NCI-H146 treated with DMSO at 0.1 percent for 48 hours (cell line): ENCODE measurements around the gene C16orf78.

ENCODE experiments used
- DNase-seq: peaks from one replicate; lab custom pipeline; 2025; ENCODE audit not compliant: unreplicated experiment; lab: John Stamatoyannopoulos, UW

The C16orf78 gene

GRCh38 chr16:49373504-49373903 is at the start of gene C16orf78:
Gene C16orf78, plus strand, starts transcription at chr16:49373804. Its CDS starts 136 bp downstream, at chr16:49373940.
- no peak for DNase-seq

DNA sequence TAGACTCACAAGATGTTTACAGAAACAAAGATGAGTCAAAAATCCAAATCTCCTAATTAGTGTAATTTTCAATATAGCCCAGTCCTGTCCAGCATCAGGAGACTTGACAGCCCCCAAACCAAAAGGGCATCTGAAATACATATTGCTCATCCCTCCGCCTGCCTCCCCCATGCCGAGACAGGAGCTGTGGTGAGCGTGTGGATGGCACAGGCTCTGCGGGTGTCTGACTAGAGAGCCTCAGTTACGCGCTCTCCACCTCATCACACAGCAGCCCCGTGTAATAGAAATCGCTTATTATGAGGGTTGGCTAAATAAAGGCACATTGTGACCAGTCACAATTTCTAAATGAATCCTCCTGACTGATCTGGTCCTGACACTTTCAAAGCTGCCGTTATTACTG is 48.9 kb upstream of the C16orf78 start:
- no peak for DNase-seq

DNA sequence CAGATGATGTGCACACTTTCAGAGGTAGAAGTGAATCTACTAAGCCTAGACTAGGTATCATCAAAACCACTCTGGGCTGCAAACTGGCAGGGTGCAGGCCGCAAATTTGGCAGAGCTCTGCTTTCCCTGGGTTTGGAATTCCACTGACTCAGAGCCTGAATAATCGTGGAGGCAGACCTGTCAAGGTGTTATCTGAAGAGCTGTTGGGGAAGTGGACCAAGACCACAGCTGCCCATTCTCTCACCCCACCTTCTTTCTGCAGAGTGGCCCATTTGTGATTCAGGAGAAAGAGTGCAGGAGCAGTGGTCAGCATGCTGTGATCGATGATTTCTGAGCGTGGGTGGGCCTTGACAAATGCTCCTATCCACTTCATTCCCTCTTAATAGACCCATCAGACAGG is 46.1 kb upstream of the C16orf78 start:
- no peak for DNase-seq

- no peak for DNase-seq
Measured at GRCh38 chr16:49328325-49328724, 45.3 kb upstream of the C16orf78 start.

- no peak for DNase-seq
Measured at GRCh38 chr16:49330562-49331201, 42.9 kb upstream of the C16orf78 start.

GRCh38 chr16:49332589-49333258 is 40.9 kb upstream of the C16orf78 start:
- DNase-seq: no peak

GRCh38 chr16:49333259-49333597 is 40.4 kb upstream of the C16orf78 start:
- no peak for DNase-seq

DNA sequence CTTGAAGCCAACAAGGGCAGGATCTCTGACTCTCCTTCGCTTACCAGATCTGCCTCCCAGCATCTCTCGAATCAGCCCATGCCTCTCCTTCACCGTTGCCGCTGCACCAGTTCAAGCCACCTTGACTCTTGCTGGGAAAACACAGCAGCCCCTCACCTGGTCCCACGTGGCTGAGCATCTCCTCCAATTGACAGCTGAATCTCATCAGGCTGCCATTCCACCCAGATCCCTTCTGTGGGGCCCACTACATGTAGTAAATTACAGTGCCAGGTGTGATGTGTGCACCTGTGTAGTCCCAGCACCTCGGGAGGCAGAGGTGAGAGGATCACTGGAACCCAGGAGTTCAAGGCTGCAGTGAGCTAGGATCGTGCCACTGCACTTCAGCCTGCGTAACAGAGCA is 37.8 kb upstream of the C16orf78 start:
- no peak for DNase-seq

- no peak for DNase-seq
Measured at GRCh38 chr16:49336581-49336980, 37.0 kb upstream of the C16orf78 start.

DNA sequence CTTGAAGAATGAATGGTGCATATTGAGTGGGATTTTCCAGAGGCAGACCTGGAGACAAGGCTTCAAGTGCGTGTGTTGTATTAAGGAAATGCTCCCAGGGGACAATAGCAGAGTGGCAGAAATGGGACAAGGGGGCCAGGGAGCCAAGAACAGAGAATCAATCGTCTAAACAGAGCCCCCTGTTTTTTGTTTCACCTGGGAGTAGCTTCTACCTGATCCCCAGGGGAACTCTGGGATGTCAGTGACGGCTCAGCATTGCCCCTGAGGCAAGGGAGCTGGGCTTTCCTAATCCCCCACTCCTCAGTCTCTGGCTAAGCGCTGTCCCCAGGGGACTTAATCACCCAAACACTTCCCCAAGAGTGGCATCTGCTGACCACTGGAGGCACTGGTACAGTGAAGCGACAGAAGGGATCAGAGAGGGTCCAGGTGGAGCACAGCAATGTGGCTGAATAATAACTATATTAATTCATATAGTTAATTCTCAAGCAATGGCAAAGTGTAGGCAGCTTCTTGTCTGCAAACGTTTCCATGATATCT is 35.7 kb upstream of the C16orf78 start:
- no peak for DNase-seq

GRCh38 chr16:49338611-49339265 is 34.9 kb upstream of the C16orf78 start:
- DNase-seq: no peak

GRCh38 chr16:49340466-49340865 is 33.1 kb upstream of the C16orf78 start:
- no peak for DNase-seq

GRCh38 chr16:49341706-49342105 is 31.9 kb upstream of the C16orf78 start:
- no peak for DNase-seq

DNA sequence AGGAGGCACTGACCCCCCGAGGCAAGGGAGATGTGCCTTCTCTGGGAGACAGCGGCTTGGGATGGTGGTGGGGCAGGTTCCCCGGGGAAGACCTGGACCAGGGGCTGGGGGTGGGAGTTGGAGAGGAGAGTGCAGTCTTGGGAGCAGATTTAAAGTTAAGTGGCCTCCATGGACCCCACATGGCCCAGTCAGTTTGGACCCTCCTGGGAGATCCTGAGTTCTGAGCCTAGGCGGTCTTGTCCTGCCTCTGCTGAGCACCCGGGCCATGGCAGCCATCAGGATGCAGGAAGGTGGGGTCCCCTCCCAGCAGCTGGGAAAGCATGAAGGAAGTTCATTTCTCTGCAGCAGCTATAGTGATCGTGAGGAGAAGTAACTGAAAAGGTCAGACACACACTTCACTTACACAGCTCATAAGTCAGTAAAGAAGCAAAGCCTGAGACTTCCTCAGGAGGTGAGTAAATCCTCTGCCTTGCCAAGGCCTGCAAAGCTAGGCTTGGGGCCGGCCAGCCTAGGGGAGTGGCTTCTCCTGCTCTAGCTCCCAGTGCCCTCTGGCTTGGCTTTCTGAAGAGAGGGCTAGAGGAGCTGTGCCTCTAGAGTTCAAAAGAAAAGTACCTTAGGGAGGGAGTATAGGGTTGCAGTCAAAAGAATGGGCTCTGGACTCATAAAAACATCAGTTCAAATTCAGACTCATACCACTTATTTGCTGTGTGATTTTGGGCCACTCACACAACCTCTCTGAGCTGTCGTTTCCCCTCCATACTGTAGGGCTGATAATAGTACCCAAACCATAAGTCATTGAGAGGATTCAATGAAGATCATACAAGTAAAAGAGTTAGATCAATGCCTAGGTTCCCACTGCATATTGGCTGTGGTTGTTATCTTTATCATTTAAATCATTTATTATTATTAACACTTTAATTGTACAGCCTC is 31.0 kb upstream of the C16orf78 start:
- DNase-seq: no peak

DNA sequence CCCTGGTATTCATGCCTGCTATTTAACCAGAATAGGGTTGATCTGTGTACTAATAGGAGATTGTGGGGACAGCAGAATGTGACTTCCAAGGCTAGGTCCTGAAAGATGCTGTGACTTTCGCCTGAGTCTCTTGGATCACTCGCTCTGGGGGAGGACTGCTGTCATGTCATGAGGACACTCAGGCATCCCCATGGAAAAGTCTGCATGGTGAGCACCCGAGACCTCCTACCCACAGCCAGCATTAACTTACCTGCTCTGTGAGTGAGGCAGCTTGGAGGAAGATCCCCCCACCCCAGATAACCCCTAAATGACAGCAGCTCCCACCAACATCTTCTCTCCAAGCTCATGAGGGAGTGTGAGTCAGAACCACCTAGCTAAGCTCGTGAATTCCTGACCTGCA is 30.3 kb upstream of the C16orf78 start:
- no peak for DNase-seq

DNA sequence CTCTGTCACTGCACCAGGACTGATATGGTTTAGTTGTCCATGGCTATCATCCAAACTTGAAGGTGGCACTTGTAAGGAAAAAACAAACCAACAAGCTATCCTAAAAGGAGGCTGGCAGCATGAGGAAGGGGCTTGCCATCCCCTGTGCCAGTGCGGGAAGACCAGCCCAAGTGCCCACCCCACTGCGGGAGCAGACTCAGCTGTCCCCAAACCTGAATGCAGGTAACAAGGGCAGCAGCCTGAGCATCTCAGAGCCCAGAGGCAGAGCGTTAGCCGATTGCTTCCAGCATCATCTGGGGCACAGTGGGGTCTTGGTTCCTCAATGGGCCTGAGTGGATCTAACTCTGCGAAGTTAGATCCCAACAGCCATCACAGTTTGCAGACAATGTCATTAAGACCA is 29.2 kb upstream of the C16orf78 start:
- no peak for DNase-seq

DNA sequence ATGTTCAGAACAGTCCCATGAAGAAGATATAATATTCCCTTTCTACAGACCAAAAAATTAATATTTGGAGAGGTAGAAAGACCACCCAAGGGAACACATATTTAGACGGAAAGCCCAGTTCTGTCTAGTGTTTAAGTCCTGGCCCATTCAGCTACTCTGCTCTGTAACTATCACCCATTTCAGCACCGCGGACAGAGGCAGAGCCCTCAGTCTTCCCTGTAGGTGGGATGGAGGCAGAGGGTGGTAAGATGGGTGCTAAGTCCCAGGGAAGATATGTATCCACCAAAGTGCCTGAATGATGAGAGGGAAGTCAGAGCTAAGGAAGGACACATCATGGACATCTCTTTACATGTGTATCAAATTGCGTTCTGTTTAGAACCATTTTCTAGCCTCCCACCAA is 27.8 kb upstream of the C16orf78 start:
- DNase-seq: no peak

DNA sequence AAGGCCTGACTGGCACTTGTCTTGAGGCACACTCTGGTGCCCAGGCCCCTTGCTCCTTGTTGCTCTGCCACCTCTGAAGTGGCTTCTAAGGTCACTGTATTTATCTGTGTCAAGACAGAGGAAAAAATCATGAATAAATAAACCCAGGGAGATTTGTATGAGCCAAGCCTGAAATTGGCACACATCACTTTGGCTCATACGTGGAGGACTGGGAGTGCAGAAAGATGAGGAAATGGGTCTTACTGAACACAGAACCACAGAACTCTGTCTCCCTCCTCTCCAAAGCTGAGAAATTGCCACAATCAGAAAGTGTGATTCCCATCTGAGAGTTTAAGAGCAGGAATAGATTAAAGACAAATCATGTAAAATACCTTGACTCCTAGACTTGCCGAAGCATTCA is 27.1 kb upstream of the C16orf78 start:
- DNase-seq: no peak

DNA sequence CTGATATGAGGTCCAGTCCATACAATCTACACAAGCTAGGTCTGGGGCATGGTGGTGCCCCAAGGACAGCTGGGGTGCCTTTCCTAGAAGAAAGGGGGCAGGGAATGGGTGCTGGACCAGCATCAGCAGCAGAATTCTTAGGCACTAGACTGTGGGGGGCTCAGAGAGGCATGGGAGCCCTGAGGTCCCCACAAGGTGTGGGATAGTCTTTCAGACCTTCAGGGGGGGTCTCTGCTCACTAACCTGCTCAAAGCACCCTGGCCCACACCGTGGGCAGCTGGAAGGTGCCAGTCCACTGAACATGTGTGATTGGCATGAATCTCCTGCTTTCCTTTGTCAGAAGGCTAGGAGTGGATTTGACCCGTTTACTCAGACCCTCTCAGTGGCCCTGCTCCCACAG is 26.1 kb upstream of the C16orf78 start:
- DNase-seq: no peak

DNA sequence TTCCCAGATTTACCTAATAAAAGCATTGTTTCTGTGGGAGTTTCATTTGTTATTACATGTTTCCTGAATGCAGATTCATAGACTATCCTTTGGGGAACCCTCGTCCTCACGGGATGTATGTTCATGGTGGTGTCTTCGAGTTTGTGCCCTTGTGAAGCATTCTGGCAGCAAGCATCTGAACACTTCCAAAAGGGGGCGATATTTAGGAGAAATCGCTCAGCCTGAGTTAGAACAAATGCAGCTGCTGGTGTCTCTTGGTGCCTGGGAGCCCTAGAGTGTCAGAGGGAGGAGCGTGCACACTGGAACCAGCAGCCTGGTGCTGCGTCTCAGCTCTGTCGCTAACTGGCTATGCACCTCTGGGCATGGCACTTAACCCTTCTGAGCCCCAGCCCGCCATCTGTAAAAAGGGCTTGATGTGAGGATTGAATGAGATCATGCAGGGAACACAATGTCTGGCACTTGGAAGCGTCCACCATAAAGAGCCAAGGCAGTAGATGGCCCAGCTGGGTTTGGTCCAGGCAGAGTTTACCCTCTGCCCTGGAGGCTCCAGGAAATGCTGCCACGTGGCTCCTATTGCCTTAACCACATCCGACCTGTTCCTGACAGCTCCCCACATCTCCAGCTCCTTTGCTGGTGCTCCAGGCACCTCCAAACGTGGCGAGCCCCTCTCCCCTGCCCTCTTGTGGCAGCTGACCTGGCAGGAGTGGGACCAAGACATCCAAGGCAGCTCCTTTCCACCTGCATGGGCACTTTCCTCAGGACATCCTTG is 25.0 kb upstream of the C16orf78 start:
- DNase-seq: no peak
